Right atrium auricular region (tissue), 2 donors: ENCODE results near the gene ZNF789. TPM values are rescaled to one million over a fixed set of nuclear protein-coding genes. Genes with fewer than 3 reads are reported as not detected.

ENCODE experiments used
- DNase-seq: peaks from one replicate; pipeline ENCODE4 v3.0.0-alpha.2; 2019; ENCODE audit warnings: low spot score
- H3K27ac ChIP-seq, 2 donors: fragments of 200-600 bp; sonication (generic); 1 replicate in 1 of 2; 2 replicates in 1 of 2; pipeline ENCODE4 v1.5.1; 2016 to 2019
- H3K27me3 ChIP-seq, 2 donors: fragments of 200-600 bp; sonication (generic); one replicate each; pipeline versions ENCODE4 v1.5.1 to v1.6.0; 2017 to 2019
- H3K36me3 ChIP-seq: fragments of 200-600 bp; sonication (generic); one replicate; pipeline ENCODE4 v1.5.1; 2016
- H3K4me1 ChIP-seq, 2 donors: fragments of 200-600 bp; sonication (generic); one replicate each; pipeline versions ENCODE4 v1.5.1 to v1.6.0; 2017 to 2019
- H3K4me3 ChIP-seq, 2 donors: fragments of 200-600 bp; sonication (generic); 1 replicate in 1 of 2; 2 replicates in 1 of 2; pipeline ENCODE4 v1.5.1; 2017 to 2019; ENCODE audit warnings: mild to moderate bottlenecking in 1 of 2, moderate library complexity in 1 of 2
- H3K9me3 ChIP-seq, 2 donors: fragments of 200-600 bp; sonication (generic); one replicate each; pipeline ENCODE4 v1.5.1; 2019
- total RNA-seq, 2 donors: library from RNA; depleted of rRNA; stranded (reverse); fragments of >200 nt; gene quantifications; one replicate each; pipeline ENCODE4 v1.1.0, GENCODE V29; 2016
- TF ChIP-seq, protein P1 (sequence below), 2 donors: fragments of 200-600 bp; sonication (generic); IDR thresholded peaks; one replicate each; pipeline ENCODE4 v1.5.1; 2019; ENCODE audit warnings: antibody characterized with exemption in 2 of 2

Gene ZNF789
- total RNA-seq, 2 donors from 2014 or later: 0.48 to 2.6 TPM

DNA sequence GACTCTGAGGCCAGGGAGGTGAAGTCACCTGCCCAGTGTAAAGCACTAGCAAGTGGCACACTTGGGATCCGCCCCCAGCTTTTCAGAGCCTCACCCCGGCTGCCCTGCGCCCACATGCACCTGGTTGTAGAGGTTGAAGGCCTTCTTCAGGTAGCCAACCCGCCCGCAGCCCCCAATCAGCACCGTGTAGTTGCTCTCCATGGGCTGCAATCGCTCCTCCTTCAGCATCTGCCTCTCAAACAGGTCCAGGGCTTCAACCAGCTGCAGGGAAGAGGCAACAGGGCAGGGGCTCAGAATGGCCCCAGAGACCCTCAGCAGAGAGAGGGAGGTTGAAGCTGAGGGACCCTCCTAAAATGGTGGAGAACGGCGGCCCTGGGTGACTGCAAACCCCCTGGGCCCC lies 39.5 kb upstream of the ZNF789 start:
- H3K4me3 ChIP-seq: no peak overlapping the region
- no peak for DNase-seq
- peaks cover 60% of the 10 kb centered on the region for H3K36me3 ChIP-seq
- H3K9me3 ChIP-seq: no peaks in the 10 kb centered on the region
- H3K27ac ChIP-seq: no peak overlapping the region
- no peaks in the 10 kb centered on the region for H3K27me3 ChIP-seq
- peaks cover 0 to 6% of the 10 kb centered on the region in 2 donors for H3K4me1 ChIP-seq
- TF ChIP-seq, protein P1, sequence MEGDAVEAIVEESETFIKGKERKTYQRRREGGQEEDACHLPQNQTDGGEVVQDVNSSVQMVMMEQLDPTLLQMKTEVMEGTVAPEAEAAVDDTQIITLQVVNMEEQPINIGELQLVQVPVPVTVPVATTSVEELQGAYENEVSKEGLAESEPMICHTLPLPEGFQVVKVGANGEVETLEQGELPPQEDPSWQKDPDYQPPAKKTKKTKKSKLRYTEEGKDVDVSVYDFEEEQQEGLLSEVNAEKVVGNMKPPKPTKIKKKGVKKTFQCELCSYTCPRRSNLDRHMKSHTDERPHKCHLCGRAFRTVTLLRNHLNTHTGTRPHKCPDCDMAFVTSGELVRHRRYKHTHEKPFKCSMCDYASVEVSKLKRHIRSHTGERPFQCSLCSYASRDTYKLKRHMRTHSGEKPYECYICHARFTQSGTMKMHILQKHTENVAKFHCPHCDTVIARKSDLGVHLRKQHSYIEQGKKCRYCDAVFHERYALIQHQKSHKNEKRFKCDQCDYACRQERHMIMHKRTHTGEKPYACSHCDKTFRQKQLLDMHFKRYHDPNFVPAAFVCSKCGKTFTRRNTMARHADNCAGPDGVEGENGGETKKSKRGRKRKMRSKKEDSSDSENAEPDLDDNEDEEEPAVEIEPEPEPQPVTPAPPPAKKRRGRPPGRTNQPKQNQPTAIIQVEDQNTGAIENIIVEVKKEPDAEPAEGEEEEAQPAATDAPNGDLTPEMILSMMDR (IDR thresholded peaks at IDR 0.05): no peak

DNA sequence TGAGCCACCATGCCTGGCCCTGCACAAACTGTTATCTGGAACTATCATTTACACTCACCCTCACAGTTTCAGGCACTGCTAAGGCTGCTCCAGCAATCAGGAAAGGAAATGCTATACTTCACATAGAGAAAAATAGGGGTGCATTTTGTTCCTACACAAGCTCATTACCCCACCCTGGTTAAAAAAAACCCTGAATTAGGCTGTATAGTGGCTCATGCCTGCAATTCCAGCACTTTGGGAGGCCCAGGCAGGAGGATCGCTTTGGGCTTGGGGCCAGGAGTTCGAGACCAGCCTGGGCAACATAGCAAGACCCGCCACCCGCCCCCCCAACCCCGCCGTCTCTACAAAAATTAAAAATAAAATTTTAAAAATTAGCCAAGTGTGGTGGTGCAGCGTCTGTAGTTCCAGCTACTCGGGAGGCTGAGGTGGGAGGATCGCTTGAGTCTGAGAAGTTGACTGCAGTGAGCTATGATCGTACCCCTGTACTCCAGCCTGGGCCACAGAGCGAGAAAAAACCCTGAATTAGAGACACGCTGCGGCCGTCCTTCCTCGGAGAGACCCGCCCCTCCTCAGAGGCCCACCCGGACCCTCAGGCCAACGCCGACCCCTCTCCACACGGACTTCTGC lies 34.6 kb upstream of the ZNF789 start:
- no peaks in the 10 kb centered on the region for H3K9me3 ChIP-seq
- peak overlapping the region; percentile 88 to 89 for H3K27ac ChIP-seq
- TF ChIP-seq, protein P1 (IDR thresholded peaks at IDR 0.05): no peak
- no peak for DNase-seq
- H3K4me3 ChIP-seq: peak overlapping the region; percentile 96
- no peaks in the 10 kb centered on the region for H3K27me3 ChIP-seq
- peaks cover 23% of the 10 kb centered on the region for H3K36me3 ChIP-seq
- H3K4me1 ChIP-seq: peaks cover 0 to 32% of the 10 kb centered on the region in 2 donors

DNA sequence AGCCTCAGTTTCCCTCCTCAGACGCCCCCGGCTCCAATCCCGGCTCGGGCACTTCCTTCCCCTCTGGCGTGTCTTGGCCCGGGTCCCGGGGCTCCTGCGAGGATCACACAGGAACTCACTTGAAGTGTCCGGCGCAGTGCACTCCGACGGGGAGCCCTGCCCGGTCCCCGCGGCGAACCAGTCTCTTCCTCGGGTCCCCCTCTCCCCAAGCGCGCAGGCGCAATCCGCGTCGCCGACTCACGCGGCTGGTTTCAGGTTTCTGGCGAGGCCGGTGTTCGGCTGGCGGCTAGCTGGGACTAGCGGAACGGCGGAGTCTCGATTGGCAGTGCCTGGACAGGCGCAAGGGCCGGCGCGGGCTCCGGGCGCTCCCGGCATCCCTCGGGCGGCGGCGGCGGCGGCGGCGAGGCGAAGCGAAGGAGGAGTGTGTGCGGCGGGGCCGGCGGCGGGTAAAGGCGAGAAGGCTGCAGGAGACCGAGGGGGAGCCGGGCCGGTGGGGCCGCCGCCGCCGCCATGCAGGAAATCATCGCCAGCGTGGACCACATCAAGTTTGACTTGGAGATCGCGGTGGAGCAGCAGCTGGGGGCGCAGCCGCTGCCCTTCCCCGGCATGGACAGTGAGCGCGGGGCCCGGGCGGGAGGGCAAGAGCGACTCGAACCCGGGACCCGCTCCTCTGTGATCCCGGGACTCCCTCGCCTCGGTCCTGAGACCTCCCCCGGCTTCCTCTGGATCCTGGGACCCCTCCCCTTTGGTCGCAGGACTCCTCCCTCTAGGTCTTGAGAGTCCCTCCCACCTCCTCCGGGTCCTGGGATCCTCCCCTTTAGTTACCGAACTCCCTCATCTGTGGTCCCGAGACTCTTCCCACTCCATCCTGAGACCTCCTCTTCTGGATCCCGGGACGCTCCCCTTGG lies 33.9 kb upstream of the ZNF789 start, which contains the start of the genes CPSF4 and PTCD1:
Gene CPSF4, plus strand, starts transcription at position 371 of the 908 bp plus-strand sequence. Its CDS starts 140 bp downstream, at position 511.
Gene PTCD1, minus strand, starts transcription at position 226 of the 908 bp plus-strand sequence. CDS start 3,556 bp downstream, outside the sequence.
- Histone ChIP-seq H3K4me3 (peak within 1 kb of the TSS; percentile 96), H3K4me1 (peaks cover 0 to 32% of the 10 kb centered on the region in 2 donors), H3K36me3 (peaks cover 23% of the 10 kb centered on the region), H3K27me3 (no peaks in the 10 kb centered on the region), H3K27ac (peak within 1 kb of the TSS; percentile 88 to 89), H3K9me3 (no peaks in the 10 kb centered on the region)
- TF ChIP-seq, protein P1 (IDR thresholded peaks at IDR 0.05): peak in 1 of 2 donors; percentile 32
- DNase-seq: peak; percentile 95

DNA sequence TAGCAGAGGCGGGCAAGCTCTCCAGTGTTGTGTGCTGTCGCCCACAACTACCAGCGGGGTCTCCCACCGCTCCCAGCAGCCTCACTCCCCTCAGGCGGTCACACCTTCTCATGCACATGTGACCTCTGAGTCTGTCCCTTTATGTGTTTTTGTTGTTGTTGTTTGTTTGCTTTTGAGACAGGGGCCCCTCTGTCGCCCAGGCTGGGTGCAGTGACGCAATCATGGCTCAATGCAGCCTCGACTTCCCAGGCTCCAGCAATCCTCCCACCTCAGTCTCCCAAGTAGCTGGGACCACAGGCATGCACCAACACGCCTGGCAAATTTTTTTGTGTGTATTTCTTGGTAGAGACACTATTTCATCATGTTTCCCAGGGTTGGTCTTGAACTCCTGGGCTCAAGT lies 32.5 kb upstream of the ZNF789 start:
- Histone ChIP-seq H3K4me1 (peaks cover 0 to 32% of the 10 kb centered on the region in 2 donors), H3K27me3 (no peaks in the 10 kb centered on the region), H3K27ac (no peak overlapping the region), H3K9me3 (no peaks in the 10 kb centered on the region), H3K4me3 (peak overlapping the region in 1 of 2 donors; percentile 96), H3K36me3 (peaks cover 19% of the 10 kb centered on the region)
- TF ChIP-seq, protein P1 (IDR thresholded peaks at IDR 0.05): no peak
- no peak for DNase-seq

DNA sequence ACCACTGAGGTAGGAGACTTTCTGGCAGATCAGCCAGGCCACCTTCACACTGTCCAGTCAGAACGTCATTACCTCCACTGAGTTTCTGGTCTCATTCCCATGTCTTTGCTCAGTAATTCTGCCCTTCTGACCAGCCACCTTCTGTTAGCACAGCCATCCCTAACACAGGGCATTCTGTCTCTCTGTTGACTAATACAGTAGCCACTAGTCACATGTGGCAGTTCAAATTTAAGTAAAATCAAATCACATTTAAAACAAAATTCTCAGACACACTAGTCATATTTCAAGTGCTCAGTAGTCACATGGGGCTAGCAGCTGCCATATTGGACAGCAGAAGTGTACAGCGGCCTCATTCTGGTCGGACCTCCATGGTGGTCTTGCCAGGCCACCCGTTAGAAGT lies 26.6 kb upstream of the ZNF789 start:
- H3K36me3 ChIP-seq: peaks cover 71% of the 10 kb centered on the region
- TF ChIP-seq, protein P1 (IDR thresholded peaks at IDR 0.05): no peak
- no peak for DNase-seq

More for the DNA sequence above, 26.6 kb upstream of the ZNF789 start:
- no peaks in the 10 kb centered on the region for H3K9me3 ChIP-seq
- no peak overlapping the region for H3K27ac ChIP-seq
- no peak overlapping the region for H3K4me3 ChIP-seq
- H3K4me1 ChIP-seq: peaks cover 0 to 11% of the 10 kb centered on the region in 2 donors
- H3K27me3 ChIP-seq: no peaks in the 10 kb centered on the region
